GM19099 (cell line): ENCODE results near the gene SUSD2.

Experiments
- POLR2A ChIP-seq: IDR thresholded peaks from 3 replicates; pipeline ENCODE4 v1.6.1; 2011; ENCODE audit warnings: low read depth; ENCODE audit not compliant: insufficient read length; ENCODE audit errors: extremely low read depth

Gene SUSD2

GRCh38 chr22:24164243-24164642 lies 17.0 kb upstream of the SUSD2 start:
- TF ChIP-seq POLR2A, result no peak

- TF ChIP-seq POLR2A, result no peak
Measured at GRCh38 chr22:24164940-24165339, 16.3 kb upstream of the SUSD2 start.

DNA sequence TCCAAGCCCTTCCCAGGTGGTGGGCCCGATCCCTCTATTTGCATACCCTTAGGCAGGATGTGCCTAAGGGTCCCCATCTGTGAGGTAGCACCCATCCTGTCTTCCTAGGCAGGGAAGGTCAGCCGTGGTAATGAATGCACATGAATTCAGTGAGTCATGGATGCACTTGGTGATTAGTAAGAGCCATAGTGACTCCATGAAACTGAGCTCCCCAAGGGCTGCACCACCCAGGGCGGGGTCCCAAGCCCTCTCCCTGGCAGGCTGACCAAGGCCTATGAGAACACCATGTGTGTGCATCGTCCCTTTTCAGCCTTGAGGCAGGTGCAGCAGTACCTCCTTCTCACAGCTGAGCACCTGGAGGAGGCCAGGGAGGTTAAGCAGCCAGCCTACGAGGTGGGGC lies 15.6 kb upstream of the SUSD2 start:
- TF ChIP-seq POLR2A, result no peak

DNA sequence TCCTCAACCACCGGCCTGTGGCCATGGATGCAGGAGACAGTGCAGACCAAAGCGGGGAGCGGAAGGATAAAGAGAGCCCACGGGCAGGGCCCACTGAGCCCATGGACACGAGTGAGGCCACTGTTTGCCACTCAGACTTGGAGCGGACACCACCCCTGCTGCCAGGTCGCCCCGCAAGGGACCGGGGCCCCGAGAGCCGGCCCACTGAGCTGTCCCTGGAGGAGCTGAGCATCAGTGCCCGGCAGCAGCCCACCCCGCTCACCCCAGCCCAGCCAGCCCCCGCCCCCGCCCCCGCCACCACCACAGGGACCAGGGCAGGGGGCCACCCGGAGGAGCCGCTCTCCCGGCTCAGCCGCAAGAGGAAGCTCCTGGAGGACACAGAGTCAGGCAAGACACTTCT lies 14.5 kb upstream of the SUSD2 start:
- TF ChIP-seq POLR2A, result no peak

- TF ChIP-seq POLR2A, result no peak
Measured at GRCh38 chr22:24169439-24170058, 11.7 kb upstream of the SUSD2 start.

DNA sequence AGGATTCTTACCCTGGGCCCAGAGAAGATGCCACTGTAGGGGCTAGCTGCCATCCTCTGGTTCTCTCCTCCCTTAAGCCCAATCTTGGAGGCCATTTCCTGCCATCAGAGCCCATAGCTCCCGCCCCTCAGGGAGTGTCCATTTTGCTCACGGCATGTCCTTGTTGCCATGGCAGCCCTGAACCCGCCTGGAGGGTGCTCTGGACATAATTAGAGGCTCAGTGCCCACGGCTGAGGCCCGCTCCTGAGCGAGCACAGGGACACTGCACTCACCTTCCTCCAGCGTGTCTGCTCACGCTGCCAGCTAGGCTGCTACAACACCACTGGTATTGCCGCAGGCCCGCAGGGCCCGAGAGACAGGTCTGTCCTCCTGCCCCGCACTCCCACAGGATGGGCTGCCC lies 11.1 kb upstream of the SUSD2 start:
- no peak for TF ChIP-seq POLR2A

GRCh38 chr22:24170632-24171031 lies 10.7 kb upstream of the SUSD2 start:
- no peak for TF ChIP-seq POLR2A

DNA sequence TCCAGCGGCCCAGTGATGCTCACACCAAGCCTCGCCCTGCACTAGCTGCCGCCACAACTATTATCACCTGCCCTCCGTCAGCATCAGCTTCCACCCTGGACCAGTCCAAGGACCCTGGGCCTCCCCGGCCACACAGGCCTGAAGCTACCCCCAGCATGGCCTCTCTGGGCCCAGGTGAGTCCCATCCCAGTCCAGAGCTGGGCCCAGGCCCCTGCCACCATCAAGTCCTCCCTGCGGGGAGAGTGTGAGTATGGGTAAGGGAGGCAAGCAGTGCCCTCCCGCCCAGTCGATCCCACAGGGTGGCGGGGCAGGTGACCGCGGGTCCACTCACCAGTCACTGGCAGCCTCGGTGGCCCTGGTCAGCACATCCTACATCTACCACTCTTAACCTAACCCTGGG lies 9.5 kb upstream of the SUSD2 start:
- TF ChIP-seq POLR2A, result no peak

- no peak for TF ChIP-seq POLR2A
Measured at GRCh38 chr22:24175160-24175808, 6.0 kb upstream of the SUSD2 start.

DNA sequence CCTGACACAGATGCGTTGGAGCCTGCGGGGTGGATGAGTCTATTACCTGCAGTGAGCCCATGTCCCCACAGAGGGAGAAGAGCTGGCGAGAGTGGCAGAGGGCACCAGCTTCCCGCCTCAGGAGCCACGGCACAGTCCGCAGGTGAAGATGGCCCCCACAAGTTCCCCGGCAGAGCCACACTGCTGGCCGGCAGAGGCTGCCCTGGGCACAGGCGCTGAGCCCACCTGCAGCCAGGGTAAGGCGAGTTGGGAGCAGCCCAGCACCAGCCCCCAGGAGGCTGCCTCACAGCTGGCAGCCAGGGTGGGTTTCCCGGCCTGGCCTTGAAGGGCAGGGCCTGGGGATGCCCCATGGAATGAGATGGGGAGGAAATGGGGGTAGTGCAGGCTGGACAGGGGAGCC lies 5.2 kb upstream of the SUSD2 start:
- no peak for TF ChIP-seq POLR2A

DNA sequence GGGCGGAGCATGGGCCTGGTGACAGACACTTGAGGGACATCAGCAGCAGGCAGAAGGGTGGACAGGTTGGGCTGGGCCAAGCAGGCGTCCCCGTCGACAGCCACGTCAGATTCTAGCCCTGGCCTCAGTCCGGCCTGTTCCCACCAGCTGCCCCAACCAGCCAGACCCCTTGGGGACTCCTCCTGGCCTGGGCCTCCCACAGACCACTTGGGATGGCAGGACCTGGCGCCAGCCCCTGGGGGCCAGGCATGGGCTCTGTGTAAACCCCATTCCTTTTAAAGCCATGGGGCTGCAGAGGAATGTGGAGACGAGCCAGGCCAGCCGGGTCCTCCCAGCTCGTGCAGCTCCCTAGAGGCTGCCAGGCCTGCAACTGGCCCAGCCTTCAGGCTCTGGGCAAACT lies 4.7 kb upstream of the SUSD2 start:
- no peak for TF ChIP-seq POLR2A

- TF ChIP-seq POLR2A, result no peak
Measured at GRCh38 chr22:24177045-24177444, 4.2 kb upstream of the SUSD2 start.

- TF ChIP-seq POLR2A, result no peak
Measured at GRCh38 chr22:24177456-24177855, 3.8 kb upstream of the SUSD2 start.

GRCh38 chr22:24178021-24178431 lies 3.3 kb upstream of the SUSD2 start:
- TF ChIP-seq POLR2A, result no peak

DNA sequence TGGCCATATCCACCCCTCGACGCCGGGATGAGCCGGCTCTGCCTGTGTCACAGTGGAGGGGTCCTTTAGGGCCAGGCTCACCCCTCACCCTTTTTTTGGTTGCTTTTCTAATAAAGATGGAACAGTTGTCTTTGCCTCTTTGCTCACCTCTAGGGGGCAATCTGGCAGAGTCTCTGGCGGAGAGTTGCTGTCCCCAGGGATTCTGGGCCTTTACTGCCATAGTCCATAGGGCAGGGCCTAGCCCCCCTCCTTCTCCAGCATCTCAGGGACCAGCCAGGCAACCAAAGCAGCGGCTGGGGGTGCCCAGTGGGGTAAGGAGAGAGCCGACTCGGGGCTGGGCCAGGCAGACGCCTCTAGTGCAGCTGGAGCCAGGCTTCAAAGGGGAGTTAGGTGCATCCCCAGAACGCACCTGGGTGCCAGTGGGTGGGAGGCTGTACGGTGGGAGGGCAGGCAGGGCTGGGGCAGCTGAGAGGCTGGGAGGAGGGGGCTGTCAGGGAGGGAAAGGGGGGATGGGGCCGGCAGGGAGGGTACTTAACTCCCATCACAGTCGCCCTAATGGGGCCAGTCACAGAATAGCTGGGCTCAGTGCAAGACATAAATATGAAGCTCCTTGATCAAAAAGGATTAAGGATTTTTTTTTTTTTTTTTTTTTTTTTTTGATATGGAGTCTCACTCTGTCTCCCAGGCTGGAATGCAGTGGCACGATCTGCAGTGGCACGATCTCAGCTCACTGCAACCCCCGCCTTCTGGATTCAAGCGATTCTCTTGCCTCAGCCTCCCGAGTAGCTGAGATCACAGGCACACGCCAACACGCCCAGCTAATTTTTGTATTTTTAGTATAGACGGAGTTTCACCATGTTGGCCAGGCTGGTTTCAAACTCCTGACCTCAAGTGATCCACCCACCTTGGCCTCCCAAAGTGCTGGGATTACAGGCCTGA lies 2.5 kb upstream of the SUSD2 start:
- no peak for TF ChIP-seq POLR2A
